ENCODE results near the gene KHDRBS1. TPM values are rescaled to one million over a fixed set of nuclear protein-coding genes. Genes with fewer than 3 reads are reported as not detected.

KHDRBS1 gene
- total and polyA plus RNA-seq, 5 donors from 2014 or later, result 97.1 to 117 (median 99.7) TPM

DNA sequence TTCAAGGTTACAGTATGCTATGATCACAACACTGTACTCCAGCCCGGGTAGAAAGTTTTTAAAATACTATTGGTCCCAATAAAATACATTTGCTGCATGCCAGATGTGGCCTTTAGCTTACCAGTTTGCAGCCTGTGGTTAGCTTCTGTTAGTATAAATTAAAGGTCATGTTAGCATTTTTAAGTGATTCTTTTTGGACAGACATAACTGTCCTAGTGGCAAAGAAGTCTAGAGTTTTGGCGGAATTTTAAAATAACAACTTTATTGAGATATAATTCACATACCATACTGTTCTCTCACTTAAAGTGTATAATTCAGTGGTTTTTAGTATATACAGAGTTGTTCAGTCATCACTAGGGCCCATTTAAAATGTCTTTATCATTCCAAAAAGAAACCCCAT, 34.8 kb downstream of the KHDRBS1 start:
- H3K36me3 Mint-ChIP-seq, result peaks cover 9% of the 10 kb centered on the region

DNA sequence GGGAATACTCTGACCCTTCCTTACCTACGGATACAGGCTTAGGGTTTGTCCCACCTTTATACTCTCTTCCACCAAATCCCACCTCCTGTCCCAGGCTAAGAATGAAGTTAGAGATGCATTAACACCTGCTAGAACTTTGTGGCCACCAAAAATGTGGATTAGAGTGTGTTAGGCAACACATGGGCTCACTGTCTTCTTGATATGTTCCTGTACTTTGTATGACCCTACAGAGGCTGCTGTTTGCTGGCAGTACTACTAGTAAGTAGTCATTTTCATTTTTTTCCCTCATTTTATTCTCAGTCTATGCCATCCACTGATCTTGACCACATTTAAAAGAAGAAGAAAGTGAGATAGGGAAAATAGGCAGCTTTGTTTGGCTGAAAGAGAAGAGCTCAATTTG, 38.0 kb downstream of the KHDRBS1 start:
- Mint-ChIP-seq H3K4me1 (peaks cover 0 to 7% (median 6%) of the 10 kb centered on the region in 4 donors), H3K27ac (peak overlapping the region in 1 of 3 donors; percentile 4), H3K36me3 (peaks cover 11% of the 10 kb centered on the region), H3K4me3 (no peak overlapping the region), H3K27me3 (no peaks in the 10 kb centered on the region), H3K9me3 (no peaks in the 10 kb centered on the region)
- no peaks in the 10 kb centered on the region for H3K9me3 ChIP-seq (ENCODE audit: control insufficient read depth in 2 of 2, low read length in 2 of 2)
- H3K4me1 ChIP-seq (ENCODE audit: control insufficient read depth, insufficient read depth, low read length, poor library complexity, severe bottlenecking), result no peaks in the 10 kb centered on the region
- no peaks in the 10 kb centered on the region for H3K27me3 ChIP-seq (ENCODE audit: control insufficient read depth, insufficient read depth, low read length)
- H3K27ac ChIP-seq (ENCODE audit: insufficient read depth, low read length, poor library complexity, severe bottlenecking), result no peak overlapping the region
- H3K36me3 ChIP-seq (ENCODE audit: control insufficient read depth, insufficient read depth, low read length), result peaks cover 70% of the 10 kb centered on the region
- DNase-seq, result no peak
- no peak overlapping the region for H3K4me3 ChIP-seq (ENCODE audit: low read depth, low read length)
- no peak for ATAC-seq (ENCODE audit: low read depth in 2 of 2)

More for the DNA sequence above, 34.8 kb downstream of the KHDRBS1 start:
- Histone ChIP-seq H3K36me3 (ENCODE audit: control insufficient read depth, insufficient read depth, low read length) (peaks cover 50% of the 10 kb centered on the region), H3K27me3 (ENCODE audit: control insufficient read depth, insufficient read depth, low read length) (no peaks in the 10 kb centered on the region), H3K4me3 (ENCODE audit: low read depth, low read length) (no peak overlapping the region), H3K4me1 (ENCODE audit: control insufficient read depth, insufficient read depth, low read length, poor library complexity, severe bottlenecking) (no peaks in the 10 kb centered on the region), H3K9me3 (ENCODE audit: control insufficient read depth in 2 of 2, low read length in 2 of 2) (no peaks in the 10 kb centered on the region), H3K27ac (ENCODE audit: insufficient read depth, low read length, poor library complexity, severe bottlenecking) (no peak overlapping the region)
- H3K27ac Mint-ChIP-seq, result peak overlapping the region in 1 of 3 donors; percentile 5
- H3K9me3 Mint-ChIP-seq, result no peaks in the 10 kb centered on the region
- no peak overlapping the region for H3K4me3 Mint-ChIP-seq
- DNase-seq, result no peak
- no peak for ATAC-seq (ENCODE audit: low read depth in 2 of 2)
- H3K4me1 Mint-ChIP-seq, result peaks cover 0 to 7% (median 5%) of the 10 kb centered on the region in 4 donors
- no peaks in the 10 kb centered on the region for H3K27me3 Mint-ChIP-seq

DNA sequence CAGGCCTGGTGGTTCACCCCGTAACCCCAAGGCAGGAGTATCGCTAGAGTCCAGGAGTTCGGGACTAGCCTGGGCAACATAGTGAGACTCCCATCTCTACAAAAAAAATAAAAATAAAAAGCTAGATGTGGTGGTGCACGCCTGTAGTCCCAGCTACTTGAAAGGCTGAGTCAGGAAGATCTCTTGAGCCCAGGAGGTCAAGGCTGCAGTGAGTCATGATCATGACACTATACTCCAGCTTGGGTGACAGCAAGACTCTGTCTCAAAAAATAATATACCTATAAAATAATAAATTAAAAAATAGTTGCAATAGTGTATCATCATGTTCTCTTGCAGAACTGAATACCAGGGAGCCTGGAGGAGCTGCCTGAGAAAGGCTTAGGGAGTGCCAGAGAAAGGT, 39.2 kb downstream of the KHDRBS1 start:
- H3K4me1 Mint-ChIP-seq, result peaks cover 0 to 6% (median 3%) of the 10 kb centered on the region in 4 donors
- no peaks in the 10 kb centered on the region for H3K9me3 Mint-ChIP-seq
- H3K27ac Mint-ChIP-seq, result no peak overlapping the region
- Histone ChIP-seq H3K27me3 (ENCODE audit: control insufficient read depth, insufficient read depth, low read length) (no peaks in the 10 kb centered on the region), H3K4me1 (ENCODE audit: control insufficient read depth, insufficient read depth, low read length, poor library complexity, severe bottlenecking) (no peaks in the 10 kb centered on the region), H3K9me3 (ENCODE audit: control insufficient read depth in 2 of 2, low read length in 2 of 2) (no peaks in the 10 kb centered on the region), H3K27ac (ENCODE audit: insufficient read depth, low read length, poor library complexity, severe bottlenecking) (no peak overlapping the region), H3K4me3 (ENCODE audit: low read depth, low read length) (no peak overlapping the region), H3K36me3 (ENCODE audit: control insufficient read depth, insufficient read depth, low read length) (peaks cover 67% of the 10 kb centered on the region)
- H3K36me3 Mint-ChIP-seq, result peaks cover 14% of the 10 kb centered on the region
- ATAC-seq (ENCODE audit: low read depth in 2 of 2) (no peak), DNase-seq (no peak)
- H3K4me3 Mint-ChIP-seq, result no peak overlapping the region
- no peaks in the 10 kb centered on the region for H3K27me3 Mint-ChIP-seq

DNA sequence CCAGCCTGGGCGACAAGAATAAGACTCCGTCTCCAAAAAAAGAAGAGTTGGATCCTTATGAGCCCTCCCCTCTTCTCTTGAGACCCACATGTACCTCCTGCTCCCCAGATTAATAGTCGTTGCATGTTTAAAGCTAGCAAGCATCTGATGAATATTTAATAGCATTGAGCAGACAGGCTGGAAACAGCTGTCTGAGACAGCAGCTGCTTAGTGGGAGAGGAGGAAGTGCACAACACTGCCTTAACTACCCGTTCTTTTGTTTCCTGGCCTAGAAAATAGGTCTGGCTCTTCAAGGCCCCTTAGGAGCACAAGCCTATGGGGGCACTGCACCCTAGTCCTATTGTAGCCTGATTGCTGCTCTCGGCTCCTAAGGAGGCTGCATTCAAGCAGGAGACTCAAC, 41.7 kb downstream of the KHDRBS1 start:
- Mint-ChIP-seq H3K27ac (peak overlapping the region in 1 of 3 donors; percentile 35), H3K9me3 (no peaks in the 10 kb centered on the region), H3K4me3 (no peak overlapping the region), H3K4me1 (peaks cover 0 to 8% (median 5%) of the 10 kb centered on the region in 4 donors), H3K36me3 (peaks cover 23% of the 10 kb centered on the region), H3K27me3 (no peaks in the 10 kb centered on the region)
- Histone ChIP-seq H3K9me3 (ENCODE audit: control insufficient read depth in 2 of 2, low read length in 2 of 2) (no peaks in the 10 kb centered on the region), H3K27me3 (ENCODE audit: control insufficient read depth, insufficient read depth, low read length) (no peaks in the 10 kb centered on the region), H3K36me3 (ENCODE audit: control insufficient read depth, insufficient read depth, low read length) (peaks cover 75% of the 10 kb centered on the region), H3K4me1 (ENCODE audit: control insufficient read depth, insufficient read depth, low read length, poor library complexity, severe bottlenecking) (no peaks in the 10 kb centered on the region), H3K4me3 (ENCODE audit: low read depth, low read length) (no peak overlapping the region), H3K27ac (ENCODE audit: insufficient read depth, low read length, poor library complexity, severe bottlenecking) (no peak overlapping the region)
- no peak for DNase-seq
- ATAC-seq (ENCODE audit: low read depth in 2 of 2), result no peak

DNA sequence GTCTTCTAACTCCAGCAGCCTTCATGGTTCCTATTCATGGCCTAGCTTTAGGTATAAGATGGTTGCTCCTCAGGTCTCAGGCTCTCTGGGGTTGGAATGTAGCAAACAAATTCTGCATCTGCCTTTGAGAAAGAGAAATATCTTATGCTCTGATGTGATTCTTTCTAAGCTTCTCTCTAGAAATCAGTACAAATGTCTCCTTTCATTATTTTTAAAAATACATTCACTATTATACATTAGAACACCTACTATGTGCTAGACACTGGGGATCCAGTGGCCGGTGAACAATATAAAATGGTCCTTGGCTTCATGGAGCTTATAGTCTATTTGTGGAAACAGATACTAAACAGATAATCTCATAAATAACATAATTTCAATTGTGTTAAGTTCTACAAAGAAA, 42.9 kb downstream of the KHDRBS1 start:
- no peaks in the 10 kb centered on the region for H3K27me3 ChIP-seq (ENCODE audit: control insufficient read depth, insufficient read depth, low read length)
- no peak overlapping the region for H3K27ac ChIP-seq (ENCODE audit: insufficient read depth, low read length, poor library complexity, severe bottlenecking)
- H3K4me1 ChIP-seq (ENCODE audit: control insufficient read depth, insufficient read depth, low read length, poor library complexity, severe bottlenecking), result no peaks in the 10 kb centered on the region
- H3K36me3 ChIP-seq (ENCODE audit: control insufficient read depth, insufficient read depth, low read length), result peaks cover 79% of the 10 kb centered on the region
- ATAC-seq (ENCODE audit: low read depth in 2 of 2) (no peak), DNase-seq (no peak)
- Mint-ChIP-seq H3K4me1 (peaks cover 0 to 7% (median 5%) of the 10 kb centered on the region in 4 donors), H3K27me3 (no peaks in the 10 kb centered on the region), H3K36me3 (peaks cover 23% of the 10 kb centered on the region), H3K9me3 (no peaks in the 10 kb centered on the region), H3K27ac (peak overlapping the region in 2 of 3 donors; percentile 26 to 60), H3K4me3 (no peak overlapping the region)
- H3K9me3 ChIP-seq (ENCODE audit: control insufficient read depth in 2 of 2, low read length in 2 of 2), result no peaks in the 10 kb centered on the region
- H3K4me3 ChIP-seq (ENCODE audit: low read depth, low read length), result no peak overlapping the region

DNA sequence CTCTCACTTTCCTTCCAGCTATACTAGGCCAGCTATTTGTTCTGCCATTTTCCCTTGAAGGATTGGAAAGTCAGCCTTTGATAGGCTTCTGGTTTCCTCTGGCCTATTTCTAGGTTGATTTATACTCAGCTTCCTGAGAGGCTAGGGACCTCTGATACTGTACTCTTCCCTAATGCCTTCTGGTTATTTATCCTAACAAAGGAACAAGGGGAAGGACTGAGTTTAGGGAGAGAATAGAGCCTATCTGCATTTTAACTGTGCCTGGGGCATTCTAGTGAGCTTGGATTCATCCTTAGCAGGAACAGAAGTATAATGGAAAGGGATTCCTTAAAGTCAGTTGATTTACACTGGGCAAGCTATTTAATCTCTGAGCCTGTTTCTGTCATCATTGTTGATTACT, 47.2 kb downstream of the KHDRBS1 start:
- no peak overlapping the region for H3K27ac ChIP-seq (ENCODE audit: insufficient read depth, low read length, poor library complexity, severe bottlenecking)
- H3K27ac Mint-ChIP-seq, result peak overlapping the region in 2 of 3 donors; percentile 29 to 56
- ATAC-seq (ENCODE audit: low read depth in 2 of 2), result no peak

DNA sequence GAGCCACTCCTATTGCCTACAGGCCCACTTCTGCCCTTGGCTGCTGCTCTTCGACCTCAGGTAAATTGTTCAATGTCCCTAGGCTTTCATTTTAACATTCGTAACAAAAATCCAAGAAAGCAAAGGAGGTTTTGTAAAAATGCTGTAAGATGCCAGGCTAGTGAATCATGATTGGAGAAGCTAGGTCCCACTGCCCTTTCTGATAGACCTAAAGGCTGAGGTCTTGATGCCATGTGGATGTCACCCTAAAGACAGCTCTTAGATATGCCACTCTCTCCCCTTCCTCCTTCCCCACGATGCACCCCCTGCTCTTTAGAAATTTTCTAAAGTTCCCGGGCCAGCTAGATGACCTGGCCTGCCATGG, 49.2 kb downstream of the KHDRBS1 start:
- no peak for DNase-seq
- Mint-ChIP-seq H3K27me3 (no peaks in the 10 kb centered on the region), H3K4me3 (no peak overlapping the region)

More for the DNA sequence above, 47.2 kb downstream of the KHDRBS1 start:
- Mint-ChIP-seq H3K9me3 (no peaks in the 10 kb centered on the region), H3K27me3 (no peaks in the 10 kb centered on the region), H3K4me3 (no peak overlapping the region), H3K36me3 (peaks cover 13% of the 10 kb centered on the region), H3K4me1 (peaks cover 0 to 13% (median 8%) of the 10 kb centered on the region in 4 donors)
- no peak for DNase-seq
- Histone ChIP-seq H3K4me1 (ENCODE audit: control insufficient read depth, insufficient read depth, low read length, poor library complexity, severe bottlenecking) (no peaks in the 10 kb centered on the region), H3K9me3 (ENCODE audit: control insufficient read depth in 2 of 2, low read length in 2 of 2) (no peaks in the 10 kb centered on the region), H3K27me3 (ENCODE audit: control insufficient read depth, insufficient read depth, low read length) (no peaks in the 10 kb centered on the region), H3K4me3 (ENCODE audit: low read depth, low read length) (no peak overlapping the region), H3K36me3 (ENCODE audit: control insufficient read depth, insufficient read depth, low read length) (peaks cover 49% of the 10 kb centered on the region)

DNA sequence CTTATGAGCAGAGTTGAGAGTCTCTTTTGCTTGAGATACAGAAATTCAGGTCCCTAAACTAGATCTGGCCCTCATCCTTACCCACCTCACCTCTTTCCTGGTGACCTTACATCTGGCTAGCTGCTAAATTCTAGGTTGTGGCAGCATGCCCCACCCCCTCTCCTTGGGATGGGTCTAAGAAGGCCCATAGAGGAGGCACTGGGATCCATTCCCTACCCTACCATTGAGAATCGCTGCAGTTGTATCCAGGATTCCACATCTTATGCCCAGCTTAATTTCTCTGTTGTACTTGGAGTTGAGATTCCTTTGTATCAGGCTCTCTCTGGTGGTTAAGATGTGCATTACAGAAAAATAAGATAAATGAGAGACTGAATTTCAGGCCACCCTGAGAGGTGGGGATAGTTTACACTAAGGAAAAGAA, 49.6 kb downstream of the KHDRBS1 start:
- H3K4me3 Mint-ChIP-seq, result no peak overlapping the region
- Histone ChIP-seq H3K36me3 (ENCODE audit: control insufficient read depth, insufficient read depth, low read length) (peaks cover 35% of the 10 kb centered on the region), H3K27me3 (ENCODE audit: control insufficient read depth, insufficient read depth, low read length) (no peaks in the 10 kb centered on the region), H3K4me3 (ENCODE audit: low read depth, low read length) (no peak overlapping the region), H3K4me1 (ENCODE audit: control insufficient read depth, insufficient read depth, low read length, poor library complexity, severe bottlenecking) (peaks cover 11% of the 10 kb centered on the region), H3K9me3 (ENCODE audit: control insufficient read depth in 2 of 2, low read length in 2 of 2) (no peaks in the 10 kb centered on the region), H3K27ac (ENCODE audit: insufficient read depth, low read length, poor library complexity, severe bottlenecking) (no peak overlapping the region)
- ATAC-seq (ENCODE audit: low read depth in 2 of 2), result peak; percentile 49 to 55
- H3K27me3 Mint-ChIP-seq, result no peaks in the 10 kb centered on the region
- peaks cover 7 to 17% (median 12%) of the 10 kb centered on the region in 4 donors for H3K4me1 Mint-ChIP-seq
- no peaks in the 10 kb centered on the region for H3K9me3 Mint-ChIP-seq
- peaks cover 7% of the 10 kb centered on the region for H3K36me3 Mint-ChIP-seq
- DNase-seq, result peak in 2 of 3 donors; percentile 42 to 53
- peak overlapping the region in 1 of 3 donors; percentile 71 for H3K27ac Mint-ChIP-seq

More for the DNA sequence above, 49.2 kb downstream of the KHDRBS1 start:
- Mint-ChIP-seq H3K9me3 (no peaks in the 10 kb centered on the region), H3K4me1 (peaks cover 7 to 17% (median 13%) of the 10 kb centered on the region in 4 donors), H3K27ac (peak overlapping the region in 2 of 3 donors; percentile 60 to 71), H3K36me3 (peaks cover 9% of the 10 kb centered on the region)
- Histone ChIP-seq H3K27ac (ENCODE audit: insufficient read depth, low read length, poor library complexity, severe bottlenecking) (no peak overlapping the region), H3K4me1 (ENCODE audit: control insufficient read depth, insufficient read depth, low read length, poor library complexity, severe bottlenecking) (peaks cover 11% of the 10 kb centered on the region), H3K27me3 (ENCODE audit: control insufficient read depth, insufficient read depth, low read length) (no peaks in the 10 kb centered on the region), H3K4me3 (ENCODE audit: low read depth, low read length) (no peak overlapping the region), H3K9me3 (ENCODE audit: control insufficient read depth in 2 of 2, low read length in 2 of 2) (no peaks in the 10 kb centered on the region), H3K36me3 (ENCODE audit: control insufficient read depth, insufficient read depth, low read length) (peaks cover 38% of the 10 kb centered on the region)
- ATAC-seq (ENCODE audit: low read depth in 2 of 2), result no peak
